ENCODE results near the gene IFT122.
"Not testable (repeated sequence)": the region's sequence is repeated elsewhere in the genome, so short reads cannot be mapped to it uniquely, and the experiment has no call there.

IFT122 gene

GRCh38 chr3:129475863-129476262 is 35.8 kb downstream of the IFT122 start:
- H3K27me3 ChIP-seq (ENCODE audit: control insufficient read depth, insufficient read depth, low read length): no peaks in the 10 kb centered on the region
- H3K36me3 ChIP-seq (ENCODE audit: control insufficient read depth, insufficient read depth, low read length): peaks cover 57% of the 10 kb centered on the region
- no peaks in the 10 kb centered on the region for H3K4me1 ChIP-seq (ENCODE audit: control insufficient read depth, insufficient read depth, low read length)
- H3K9ac ChIP-seq (ENCODE audit: low read depth, low read length): no peak overlapping the region
- H3K9me3 ChIP-seq (ENCODE audit: control insufficient read depth, insufficient read depth, low read length): no peaks in the 10 kb centered on the region
- H3K27ac ChIP-seq (ENCODE audit: low read depth, low read length): no peak overlapping the region
- no peak overlapping the region for H3K4me3 ChIP-seq (ENCODE audit: low read depth, low read length)

GRCh38 chr3:129476586-129476985 is 36.6 kb downstream of the IFT122 start:
- no peaks in the 10 kb centered on the region for H3K4me1 ChIP-seq (ENCODE audit: control insufficient read depth, insufficient read depth, low read length)
- H3K9ac ChIP-seq (ENCODE audit: low read depth, low read length): no peak overlapping the region
- H3K27ac ChIP-seq (ENCODE audit: low read depth, low read length): no peak overlapping the region
- no peaks in the 10 kb centered on the region for H3K27me3 ChIP-seq (ENCODE audit: control insufficient read depth, insufficient read depth, low read length)
- peaks cover 54% of the 10 kb centered on the region for H3K36me3 ChIP-seq (ENCODE audit: control insufficient read depth, insufficient read depth, low read length)
- H3K4me3 ChIP-seq (ENCODE audit: low read depth, low read length): no peak overlapping the region
- no peaks in the 10 kb centered on the region for H3K9me3 ChIP-seq (ENCODE audit: control insufficient read depth, insufficient read depth, low read length)

GRCh38 chr3:129481225-129481765 is 41.3 kb downstream of the IFT122 start:
- H3K36me3 ChIP-seq (ENCODE audit: control insufficient read depth, insufficient read depth, low read length): peaks cover 59% of the 10 kb centered on the region
- not testable (repeated sequence) for H3K27ac ChIP-seq (ENCODE audit: low read depth, low read length); H3K9me3 ChIP-seq (ENCODE audit: control insufficient read depth, insufficient read depth, low read length); H3K4me3 ChIP-seq (ENCODE audit: low read depth, low read length); H3K9ac ChIP-seq (ENCODE audit: low read depth, low read length); H3K27me3 ChIP-seq (ENCODE audit: control insufficient read depth, insufficient read depth, low read length); H3K4me1 ChIP-seq (ENCODE audit: control insufficient read depth, insufficient read depth, low read length)

GRCh38 chr3:129481766-129482332 is 41.8 kb downstream of the IFT122 start:
- H3K27ac ChIP-seq (ENCODE audit: low read depth, low read length): no peak overlapping the region
- peaks cover 10% of the 10 kb centered on the region for H3K4me1 ChIP-seq (ENCODE audit: control insufficient read depth, insufficient read depth, low read length)
- no peaks in the 10 kb centered on the region for H3K9me3 ChIP-seq (ENCODE audit: control insufficient read depth, insufficient read depth, low read length)
- H3K4me3 ChIP-seq (ENCODE audit: low read depth, low read length): no peak overlapping the region
- peaks cover 54% of the 10 kb centered on the region for H3K36me3 ChIP-seq (ENCODE audit: control insufficient read depth, insufficient read depth, low read length)
- H3K27me3 ChIP-seq (ENCODE audit: control insufficient read depth, insufficient read depth, low read length): no peaks in the 10 kb centered on the region
- no peak overlapping the region for H3K9ac ChIP-seq (ENCODE audit: low read depth, low read length)

- H3K4me1 ChIP-seq (ENCODE audit: control insufficient read depth, insufficient read depth, low read length): peaks cover 13% of the 10 kb centered on the region
Measured at GRCh38 chr3:129482721-129483120, 42.7 kb downstream of the IFT122 start.

GRCh38 chr3:129483870-129484269 is 43.8 kb downstream of the IFT122 start:
- no peak overlapping the region for H3K27ac ChIP-seq (ENCODE audit: low read depth, low read length)
- H3K4me3 ChIP-seq (ENCODE audit: low read depth, low read length): no peak overlapping the region
- no peaks in the 10 kb centered on the region for H3K9me3 ChIP-seq (ENCODE audit: control insufficient read depth, insufficient read depth, low read length)
- peaks cover 36% of the 10 kb centered on the region for H3K36me3 ChIP-seq (ENCODE audit: control insufficient read depth, insufficient read depth, low read length)
- no peak overlapping the region for H3K9ac ChIP-seq (ENCODE audit: low read depth, low read length)
- H3K27me3 ChIP-seq (ENCODE audit: control insufficient read depth, insufficient read depth, low read length): no peaks in the 10 kb centered on the region
- H3K4me1 ChIP-seq (ENCODE audit: control insufficient read depth, insufficient read depth, low read length): peaks cover 13% of the 10 kb centered on the region

More at GRCh38 chr3:129482721-129483120, 42.7 kb downstream of the IFT122 start:
- H3K4me3 ChIP-seq (ENCODE audit: low read depth, low read length): no peak overlapping the region
- H3K27me3 ChIP-seq (ENCODE audit: control insufficient read depth, insufficient read depth, low read length): no peaks in the 10 kb centered on the region
- H3K9me3 ChIP-seq (ENCODE audit: control insufficient read depth, insufficient read depth, low read length): no peaks in the 10 kb centered on the region
- H3K36me3 ChIP-seq (ENCODE audit: control insufficient read depth, insufficient read depth, low read length): peaks cover 47% of the 10 kb centered on the region
- no peak overlapping the region for H3K9ac ChIP-seq (ENCODE audit: low read depth, low read length)
- H3K27ac ChIP-seq (ENCODE audit: low read depth, low read length): no peak overlapping the region

- not testable (repeated sequence) for H3K27me3 ChIP-seq (ENCODE audit: control insufficient read depth, insufficient read depth, low read length); H3K27ac ChIP-seq (ENCODE audit: low read depth, low read length); H3K9me3 ChIP-seq (ENCODE audit: control insufficient read depth, insufficient read depth, low read length); H3K9ac ChIP-seq (ENCODE audit: low read depth, low read length); H3K4me3 ChIP-seq (ENCODE audit: low read depth, low read length)
- Histone ChIP-seq H3K4me1 (ENCODE audit: control insufficient read depth, insufficient read depth, low read length) (peaks cover 13% of the 10 kb centered on the region), H3K36me3 (ENCODE audit: control insufficient read depth, insufficient read depth, low read length) (peaks cover 26% of the 10 kb centered on the region)
Measured at GRCh38 chr3:129485146-129485545, 45.1 kb downstream of the IFT122 start.

- Histone ChIP-seq H3K27ac (ENCODE audit: low read depth, low read length) (peak overlapping the region; percentile 64), H3K9ac (ENCODE audit: low read depth, low read length) (peak overlapping the region; percentile 23; the same call in 1 of the 2 replicates)
Measured at GRCh38 chr3:129485721-129486663, 46.0 kb downstream of the IFT122 start.

GRCh38 chr3:129486664-129487035 is 46.6 kb downstream of the IFT122 start:
- no peaks in the 10 kb centered on the region for H3K27me3 ChIP-seq (ENCODE audit: control insufficient read depth, insufficient read depth, low read length)
- peaks cover 16% of the 10 kb centered on the region for H3K36me3 ChIP-seq (ENCODE audit: control insufficient read depth, insufficient read depth, low read length)
- H3K4me3 ChIP-seq (ENCODE audit: low read depth, low read length): no peak overlapping the region
- peak overlapping the region; percentile 23; the same call in 1 of the 2 replicates for H3K9ac ChIP-seq (ENCODE audit: low read depth, low read length)
- H3K27ac ChIP-seq (ENCODE audit: low read depth, low read length): peak overlapping the region; percentile 64
- peaks cover 13% of the 10 kb centered on the region for H3K4me1 ChIP-seq (ENCODE audit: control insufficient read depth, insufficient read depth, low read length)
- no peaks in the 10 kb centered on the region for H3K9me3 ChIP-seq (ENCODE audit: control insufficient read depth, insufficient read depth, low read length)

More at GRCh38 chr3:129485721-129486663, 46.0 kb downstream of the IFT122 start:
- no peaks in the 10 kb centered on the region for H3K27me3 ChIP-seq (ENCODE audit: control insufficient read depth, insufficient read depth, low read length)
- H3K4me1 ChIP-seq (ENCODE audit: control insufficient read depth, insufficient read depth, low read length): peaks cover 13% of the 10 kb centered on the region
- peaks cover 17% of the 10 kb centered on the region for H3K36me3 ChIP-seq (ENCODE audit: control insufficient read depth, insufficient read depth, low read length)
- no peaks in the 10 kb centered on the region for H3K9me3 ChIP-seq (ENCODE audit: control insufficient read depth, insufficient read depth, low read length)
- H3K4me3 ChIP-seq (ENCODE audit: low read depth, low read length): no peak overlapping the region

GRCh38 chr3:129487183-129487867 is 47.3 kb downstream of the IFT122 start:
- Histone ChIP-seq H3K9ac (ENCODE audit: low read depth, low read length) (no peak overlapping the region), H3K4me1 (ENCODE audit: control insufficient read depth, insufficient read depth, low read length) (peaks cover 13% of the 10 kb centered on the region), H3K9me3 (ENCODE audit: control insufficient read depth, insufficient read depth, low read length) (no peaks in the 10 kb centered on the region), H3K4me3 (ENCODE audit: low read depth, low read length) (no peak overlapping the region), H3K27ac (ENCODE audit: low read depth, low read length) (no peak overlapping the region), H3K27me3 (ENCODE audit: control insufficient read depth, insufficient read depth, low read length) (no peaks in the 10 kb centered on the region), H3K36me3 (ENCODE audit: control insufficient read depth, insufficient read depth, low read length) (peaks cover 12% of the 10 kb centered on the region)
